H4 (cell line): ENCODE results near the gene CCNY. TPM values are rescaled to one million over a fixed set of nuclear protein-coding genes. Genes with fewer than 3 reads are reported as not detected.

Source experiments
- DNase-seq: peaks from one replicate; pipeline ENCODE4 v3.0.0-alpha.2; 2015; ENCODE audit warnings: low spot score
- total RNA-seq: library from RNA; depleted of rRNA; stranded (reverse); fragments of >200 nt; shearing (Covaris generic); gene quantifications from 2 replicates; pipeline ENCODE4 v1.2.3, GENCODE V29; 2014

The CCNY gene
- total RNA-seq, 1 experiment from 2014 or later = 37.6 TPM

GRCh38 chr10:35579726-35580422 lies 243.6 kb downstream of the CCNY start:
- DNase-seq = no peak

- DNase-seq = no peak
Observed at GRCh38 chr10:35580423-35580770, 244.1 kb downstream of the CCNY start.

GRCh38 chr10:35581655-35582054 lies 245.3 kb downstream of the CCNY start:
- no peak for DNase-seq

DNA sequence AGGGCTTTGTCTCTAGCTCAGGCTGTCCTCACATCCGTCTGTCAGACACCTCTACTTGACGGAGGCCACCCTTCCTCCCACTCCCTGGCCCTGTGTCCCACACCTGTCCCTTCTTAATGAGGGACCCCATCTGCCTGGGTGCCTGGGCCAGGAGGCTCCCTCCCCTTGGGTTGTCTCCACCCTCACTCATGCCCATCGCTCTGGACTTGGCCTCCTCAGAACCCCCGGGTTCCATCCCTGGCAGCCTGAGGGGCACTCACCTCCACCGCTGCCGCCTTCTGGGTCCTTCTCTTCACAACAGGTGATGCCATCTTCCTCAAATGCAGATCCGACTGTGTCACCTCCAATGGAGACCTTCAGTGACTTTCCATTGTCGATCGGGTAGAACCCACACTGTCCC lies 248.6 kb downstream of the CCNY start:
- no peak for DNase-seq

DNA sequence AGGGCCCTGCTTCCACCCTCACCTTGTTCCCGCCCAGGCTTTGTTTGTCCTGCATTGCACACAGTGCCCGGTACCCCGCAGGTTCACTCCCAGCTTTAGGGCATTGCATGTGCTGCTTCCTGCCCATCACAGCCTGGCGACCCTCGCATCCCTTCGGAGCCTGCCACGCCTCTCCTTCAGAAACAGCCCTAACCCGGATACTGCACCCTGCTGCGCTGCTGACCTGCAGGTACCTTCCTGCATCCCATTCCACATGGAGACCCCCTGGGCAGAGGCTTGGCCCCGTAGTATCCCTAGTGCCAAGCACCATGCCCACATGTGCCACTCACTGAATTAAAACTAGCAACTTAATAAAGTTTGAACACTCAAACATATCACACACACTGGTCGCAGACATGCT lies 249.0 kb downstream of the CCNY start:
- no peak for DNase-seq

- no peak for DNase-seq
Observed at GRCh38 chr10:35585903-35586535, 249.7 kb downstream of the CCNY start.

- DNase-seq = no peak
Observed at GRCh38 chr10:35588836-35589235, 252.5 kb downstream of the CCNY start.

GRCh38 chr10:35592441-35592840 lies 256.1 kb downstream of the CCNY start:
- DNase-seq = no peak

DNA sequence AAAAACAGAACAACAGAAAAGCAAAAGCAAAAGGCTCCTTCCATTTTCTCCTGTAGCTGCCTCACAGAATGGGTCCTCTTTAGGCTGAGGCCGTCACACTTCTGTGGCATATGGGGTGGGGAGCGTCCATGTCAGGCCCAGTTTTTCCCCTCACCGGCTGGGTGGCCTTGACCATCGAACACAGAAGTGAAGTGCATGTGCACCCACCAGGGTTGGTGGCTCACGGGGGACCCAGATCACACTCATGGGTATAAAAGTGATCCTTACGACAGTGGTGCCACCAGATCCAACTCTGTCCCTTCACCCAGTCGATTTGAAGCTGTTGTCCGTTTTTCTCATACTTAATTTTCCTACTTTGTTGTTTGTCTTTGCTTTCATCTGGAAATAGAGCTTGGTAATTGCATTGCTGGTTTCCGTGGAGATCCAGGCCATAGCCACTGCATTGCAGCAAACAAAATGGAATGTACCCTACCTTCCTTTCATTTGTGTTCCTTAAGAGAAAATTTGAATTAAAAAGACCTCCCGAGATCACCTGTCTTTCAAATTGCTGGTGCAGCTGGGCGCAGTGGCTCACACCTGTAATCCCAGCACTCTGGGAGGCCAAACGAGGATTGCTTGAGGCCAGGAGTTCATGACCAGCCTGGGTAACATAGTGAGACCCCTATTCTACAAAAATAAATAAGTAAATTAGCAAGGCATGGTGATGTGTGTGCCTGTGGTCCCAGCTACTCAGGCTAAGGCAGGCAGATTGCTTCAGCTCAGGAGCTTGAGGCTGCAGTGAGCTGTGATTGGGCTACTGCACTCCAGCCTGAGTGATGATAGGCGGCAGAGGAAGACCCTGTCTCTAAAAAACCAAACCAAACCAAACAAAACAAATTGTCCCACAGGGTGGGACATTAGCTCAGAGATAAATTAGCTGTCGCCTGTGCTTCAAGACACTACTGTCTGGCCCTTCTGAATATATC lies 258.1 kb downstream of the CCNY start:
- DNase-seq = no peak

DNA sequence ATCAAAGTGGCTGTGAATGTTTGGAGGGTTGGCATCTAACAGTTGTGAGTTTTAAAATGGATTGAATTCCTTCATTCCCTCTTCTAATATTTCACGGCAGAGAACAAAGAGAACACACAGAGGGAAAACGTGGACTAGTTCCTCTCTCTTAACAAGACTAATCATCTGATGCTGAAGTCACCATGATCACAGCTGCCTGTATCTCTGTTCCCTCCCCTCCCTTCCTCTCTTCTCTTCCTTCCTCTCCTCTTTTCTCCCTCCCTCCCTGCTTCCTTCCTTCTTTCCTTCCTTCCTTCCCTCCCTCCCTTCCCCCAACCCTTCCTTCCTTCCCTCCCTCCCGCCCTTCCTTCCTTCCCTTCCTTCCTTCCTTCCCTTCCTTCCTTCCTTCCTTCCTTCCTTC lies 258.8 kb downstream of the CCNY start:
- DNase-seq = no peak

DNA sequence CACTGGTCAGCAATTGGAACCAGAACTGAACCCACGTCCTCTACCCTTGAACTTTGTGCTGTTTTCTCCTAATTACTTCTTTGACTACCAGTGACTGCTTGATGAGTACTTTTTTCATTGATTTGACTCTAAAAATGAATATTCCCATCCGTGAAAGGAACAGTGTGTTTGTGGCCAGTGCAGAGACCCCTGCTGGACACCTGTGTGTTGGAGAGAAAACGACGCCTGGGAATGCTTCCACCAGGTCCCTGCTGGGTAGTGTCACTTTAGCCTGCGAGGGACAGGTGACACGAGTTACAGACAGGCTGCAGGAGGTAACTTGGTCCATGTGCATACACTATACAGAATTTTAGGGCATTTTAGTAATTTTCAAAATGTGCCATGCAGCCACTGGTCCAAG lies 262.1 kb downstream of the CCNY start:
- DNase-seq = no peak

DNA sequence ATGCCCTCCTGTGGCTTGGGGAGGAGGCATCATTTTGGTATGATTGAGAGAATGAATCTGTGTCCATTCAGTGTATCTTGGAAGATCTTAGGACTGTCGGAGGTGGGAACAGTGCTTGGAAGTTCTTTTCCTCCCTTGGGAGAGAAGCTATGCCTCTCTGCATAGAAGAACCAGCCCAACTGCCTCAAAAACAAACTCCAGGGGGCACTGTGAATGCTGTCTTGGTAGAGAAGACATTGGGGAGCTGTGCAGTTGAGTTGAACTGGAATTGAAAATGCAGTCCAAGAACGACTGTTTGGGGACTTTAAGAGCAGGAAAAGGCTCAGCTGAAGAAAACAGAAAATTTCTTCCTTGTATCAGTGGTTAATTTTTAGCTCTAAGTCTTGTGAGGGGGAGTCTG lies 263.9 kb downstream of the CCNY start:
- no peak for DNase-seq

GRCh38 chr10:35605191-35605590 lies 268.9 kb downstream of the CCNY start, which contains the start of gene GJD4:
Gene GJD4 (plus strand): TSS chr10:35605341. CDS start chr10:35605568, 227 bp downstream.
- no peak for DNase-seq

GRCh38 chr10:35606430-35606829 lies 270.1 kb downstream of the CCNY start:
- no peak for DNase-seq

- no peak for DNase-seq
Observed at GRCh38 chr10:35607475-35608327, 271.4 kb downstream of the CCNY start.

- no peak for DNase-seq
Observed at GRCh38 chr10:35608328-35608672, 272.0 kb downstream of the CCNY start.

- DNase-seq = no peak
Observed at GRCh38 chr10:35611750-35612149, 275.4 kb downstream of the CCNY start.

DNA sequence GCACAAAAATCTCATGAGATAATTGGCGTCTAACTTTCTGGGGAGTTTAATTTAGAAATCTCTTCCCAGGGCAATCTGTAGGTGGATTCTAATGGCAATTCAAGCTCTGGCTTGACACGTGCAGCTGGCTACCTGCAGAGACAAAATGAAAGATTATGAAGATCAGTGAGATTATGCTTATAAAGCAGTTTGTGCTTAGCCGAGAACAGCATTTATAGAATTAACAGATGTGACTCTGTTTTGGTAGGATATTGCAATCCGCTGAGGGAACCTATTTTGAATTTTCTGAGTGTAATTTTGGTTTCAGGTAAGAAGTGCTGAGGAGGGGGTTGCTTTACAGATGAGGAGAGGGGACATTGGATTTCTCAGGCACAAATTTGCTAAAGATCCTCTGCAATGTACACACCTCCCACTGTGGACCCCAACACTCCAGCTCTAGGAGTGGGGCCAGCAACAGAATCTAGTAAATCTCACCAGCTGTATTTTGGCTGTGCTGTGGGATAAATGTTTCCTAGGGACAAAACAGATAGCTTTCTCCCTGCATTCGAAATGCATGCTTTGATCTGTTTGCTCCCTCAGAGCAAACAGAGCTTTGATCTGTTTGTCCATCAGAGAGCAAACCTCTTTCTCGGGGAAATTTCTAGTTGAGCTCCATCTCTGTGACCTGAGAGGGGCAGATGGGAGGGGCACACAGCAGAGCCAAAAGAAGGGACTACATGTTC lies 276.2 kb downstream of the CCNY start:
- no peak for DNase-seq

GRCh38 chr10:35613107-35613440 lies 276.8 kb downstream of the CCNY start:
- DNase-seq = no peak

DNA sequence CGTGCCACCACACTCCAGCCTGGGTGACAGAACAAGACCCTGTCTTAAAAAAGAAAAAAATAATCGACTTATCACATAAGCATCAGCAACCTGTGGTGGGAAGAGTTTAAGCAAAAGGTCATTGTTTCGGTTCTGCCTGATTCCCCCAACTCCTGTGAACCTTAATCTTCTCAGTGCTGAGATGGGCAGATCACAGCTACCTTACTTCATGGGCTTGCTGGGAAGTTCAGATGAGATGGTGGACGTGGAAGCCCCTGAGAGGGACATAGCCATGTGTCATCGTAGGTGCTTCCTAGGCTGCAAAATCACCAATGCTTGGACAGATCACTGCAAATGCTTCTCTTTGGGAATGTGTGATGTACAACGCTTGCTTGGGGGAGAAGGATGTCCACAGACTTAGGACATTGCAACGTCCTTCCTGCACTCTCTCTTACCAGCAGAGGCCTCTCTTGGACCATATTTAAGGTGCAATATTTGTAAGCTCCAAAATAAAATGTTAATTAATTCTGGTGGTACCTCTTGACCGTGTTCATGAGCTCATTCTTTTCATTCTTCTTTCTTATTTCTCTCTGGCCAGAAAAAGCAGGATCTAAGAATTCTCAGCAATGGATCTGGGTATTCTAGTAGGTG lies 277.4 kb downstream of the CCNY start:
- DNase-seq = peak; percentile 6

- DNase-seq = no peak
Observed at GRCh38 chr10:35614312-35614711, 278.0 kb downstream of the CCNY start.
